ENCODE data around the gene STPG3.

- TF ChIP-seq EZH2phosphoT487 (IDR thresholded peaks at IDR 0.05; ENCODE audit: insufficient read depth, low read depth) (no peak), EZH2 (IDR thresholded peaks at IDR 0.05; ENCODE audit: insufficient read depth, poor library complexity, severe bottlenecking) (no peak)
Measured at GRCh38 chr9:137241490-137242268, 9.4 kb upstream of the STPG3 start.

Data from GM23248 (cell line).